Loucy (cell line): ENCODE results near the gene CYGB.

Experiments used
- EZH2phosphoT487 ChIP-seq: fragments of 200-600 bp; IDR thresholded peaks from 2 replicates; pipeline ENCODE4 v1.6.1; 2018; ENCODE audit warnings: antibody characterized with exemption, mild to moderate bottlenecking, moderate library complexity, borderline replicate concordance
- TF ChIP-seq, protein P1 (sequence below): fragments of 200-600 bp; sonication (generic); conservative IDR thresholded peaks from 2 replicates; pipeline ENCODE4 v1.5.1; 2014; ENCODE audit warnings: mild to moderate bottlenecking, antibody characterized with exemption, low read length

DNA sequence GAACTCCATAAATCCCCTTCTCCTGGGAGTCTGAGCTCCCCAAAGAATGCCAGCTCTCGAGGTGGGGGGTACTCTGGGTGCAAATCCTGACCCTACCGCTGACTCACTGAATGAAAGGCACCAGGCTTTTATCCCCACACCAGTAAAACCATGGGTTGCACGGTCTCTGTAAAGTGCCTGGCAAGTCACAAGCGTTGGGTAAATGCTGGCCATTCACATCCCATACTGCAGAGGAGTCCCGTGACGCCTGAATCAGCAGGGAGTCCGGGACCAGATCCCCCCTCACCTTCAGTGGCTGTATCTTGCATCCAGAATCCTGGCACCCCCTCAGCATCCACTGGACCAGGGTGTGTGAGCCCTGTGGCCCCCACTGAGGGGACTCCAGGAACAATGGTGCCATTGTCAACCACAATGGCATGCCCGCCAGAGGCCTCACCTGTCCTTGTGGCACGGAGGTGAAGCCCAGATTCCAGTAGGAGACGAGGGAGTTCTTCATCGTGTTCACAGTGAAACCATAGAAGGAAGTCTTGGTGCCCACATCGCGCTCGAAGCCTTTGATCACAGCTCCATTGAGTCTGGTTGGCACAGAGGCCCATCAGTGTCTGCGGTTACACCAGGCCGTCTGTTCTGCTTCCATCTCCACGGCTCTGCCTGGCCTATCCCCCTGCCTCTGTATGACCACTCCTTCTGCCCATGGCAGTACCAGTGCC lies 34.8 kb upstream of the CYGB start:
- TF ChIP-seq, protein P1, sequence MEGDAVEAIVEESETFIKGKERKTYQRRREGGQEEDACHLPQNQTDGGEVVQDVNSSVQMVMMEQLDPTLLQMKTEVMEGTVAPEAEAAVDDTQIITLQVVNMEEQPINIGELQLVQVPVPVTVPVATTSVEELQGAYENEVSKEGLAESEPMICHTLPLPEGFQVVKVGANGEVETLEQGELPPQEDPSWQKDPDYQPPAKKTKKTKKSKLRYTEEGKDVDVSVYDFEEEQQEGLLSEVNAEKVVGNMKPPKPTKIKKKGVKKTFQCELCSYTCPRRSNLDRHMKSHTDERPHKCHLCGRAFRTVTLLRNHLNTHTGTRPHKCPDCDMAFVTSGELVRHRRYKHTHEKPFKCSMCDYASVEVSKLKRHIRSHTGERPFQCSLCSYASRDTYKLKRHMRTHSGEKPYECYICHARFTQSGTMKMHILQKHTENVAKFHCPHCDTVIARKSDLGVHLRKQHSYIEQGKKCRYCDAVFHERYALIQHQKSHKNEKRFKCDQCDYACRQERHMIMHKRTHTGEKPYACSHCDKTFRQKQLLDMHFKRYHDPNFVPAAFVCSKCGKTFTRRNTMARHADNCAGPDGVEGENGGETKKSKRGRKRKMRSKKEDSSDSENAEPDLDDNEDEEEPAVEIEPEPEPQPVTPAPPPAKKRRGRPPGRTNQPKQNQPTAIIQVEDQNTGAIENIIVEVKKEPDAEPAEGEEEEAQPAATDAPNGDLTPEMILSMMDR = no peak
- TF ChIP-seq EZH2phosphoT487 = no peak
